Effector CD4-positive, alpha-beta T cell (primary cell): ENCODE measurements around the gene SAMM50.
"Not testable (repeated sequence)": the region's sequence is repeated elsewhere in the genome, so short reads cannot be mapped to it uniquely, and the experiment has no call there.

Experiments
- DNase-seq: peaks from one replicate; pipeline ENCODE4 v3.0.0-alpha.2; 2020

SAMM50 gene

DNA sequence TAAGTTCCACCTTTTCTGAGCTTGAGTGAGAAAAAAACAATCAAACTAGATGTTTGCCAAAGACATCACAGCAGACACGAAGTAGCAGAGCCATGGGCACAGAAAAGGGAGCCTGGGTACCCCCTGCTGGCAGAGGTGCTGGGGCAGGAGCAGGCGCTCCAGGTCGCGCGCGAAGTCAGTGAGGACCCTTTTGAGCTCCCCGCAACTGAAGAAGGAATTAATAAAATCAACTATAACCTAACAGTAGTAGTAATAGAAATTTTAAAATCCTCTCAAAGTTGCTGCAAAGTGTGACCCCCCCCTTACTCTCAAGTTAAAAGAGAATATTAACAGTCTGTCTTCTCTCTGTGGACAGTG lies 48.8 kb downstream of the SAMM50 start:
- DNase-seq = no peak

DNA sequence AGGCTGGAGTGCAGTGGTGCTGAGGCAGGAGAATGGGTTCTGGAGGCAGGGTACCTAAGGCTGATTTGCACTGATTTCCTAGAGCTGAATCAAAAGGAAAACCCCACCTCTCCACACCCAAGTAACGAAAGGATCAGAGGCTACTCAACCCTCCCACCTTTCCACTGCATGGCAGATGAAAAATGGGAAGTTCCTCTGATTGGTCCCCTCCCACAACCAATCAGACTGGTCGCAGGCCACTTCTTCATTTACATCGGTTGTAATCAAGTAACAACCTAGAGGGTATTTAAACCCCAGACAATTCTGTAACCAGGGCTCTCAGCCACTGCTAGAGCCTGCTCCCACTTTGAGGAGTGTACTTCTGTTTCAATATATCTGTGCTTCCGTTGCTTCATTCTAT lies 50.3 kb downstream of the SAMM50 start:
- DNase-seq = no peak

DNA sequence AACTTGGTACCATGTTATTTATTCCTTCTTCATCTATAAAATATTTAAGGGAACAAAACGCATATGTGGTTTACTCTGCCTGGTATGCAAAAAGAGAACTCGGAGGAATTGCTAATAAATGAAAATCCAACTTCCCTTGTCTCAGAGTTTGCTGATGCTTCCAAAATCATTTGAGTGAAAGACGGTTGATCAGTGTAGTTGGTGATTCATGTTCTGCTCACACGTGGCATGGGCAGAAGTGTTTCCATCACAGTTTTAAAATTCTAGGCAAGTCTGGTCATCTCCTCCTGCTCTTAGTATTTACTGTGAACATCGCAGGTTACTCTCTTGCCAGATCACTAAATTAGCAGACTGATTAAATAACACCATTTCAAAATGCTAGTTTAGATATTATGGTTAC lies 56.9 kb downstream of the SAMM50 start:
- DNase-seq = no peak

DNA sequence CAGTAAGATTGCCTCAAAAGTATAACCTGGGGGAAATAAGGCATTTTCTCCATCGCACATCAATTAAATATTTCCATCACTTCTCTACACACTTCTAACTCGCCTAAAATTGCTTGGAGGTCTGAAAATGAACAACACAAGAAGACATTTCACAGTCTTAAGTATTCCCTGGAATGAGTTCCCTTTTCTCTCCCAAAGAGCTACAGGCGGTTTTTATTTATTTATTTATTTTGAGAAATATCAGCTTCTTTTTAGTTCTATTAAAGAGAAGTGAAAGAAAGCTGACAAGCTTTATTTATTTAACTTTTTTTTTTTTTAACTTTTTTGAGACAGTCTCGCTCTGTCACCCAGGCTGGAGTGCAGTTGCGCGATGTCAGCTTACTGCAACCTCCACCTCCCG lies 57.3 kb downstream of the SAMM50 start:
- no peak for DNase-seq

DNA sequence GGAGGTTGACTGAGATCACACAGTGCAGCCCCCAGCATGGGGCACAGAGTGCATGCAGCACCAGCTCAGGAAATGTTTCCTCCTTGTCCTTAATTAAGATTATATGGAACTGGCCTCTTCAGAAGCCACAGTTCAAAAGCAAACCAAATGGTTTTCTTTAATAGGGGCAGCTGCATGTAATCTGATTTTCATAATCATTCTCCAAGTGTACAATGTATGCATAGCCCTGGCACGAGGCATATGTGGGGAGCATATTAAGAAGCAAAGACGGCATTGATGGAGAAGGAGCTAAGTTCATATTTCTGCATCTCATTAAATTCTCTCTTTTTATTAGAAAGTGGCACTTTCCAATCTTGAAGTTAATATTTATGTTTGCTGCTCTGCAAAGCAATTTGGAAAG lies 59.0 kb downstream of the SAMM50 start:
- DNase-seq = no peak

DNA sequence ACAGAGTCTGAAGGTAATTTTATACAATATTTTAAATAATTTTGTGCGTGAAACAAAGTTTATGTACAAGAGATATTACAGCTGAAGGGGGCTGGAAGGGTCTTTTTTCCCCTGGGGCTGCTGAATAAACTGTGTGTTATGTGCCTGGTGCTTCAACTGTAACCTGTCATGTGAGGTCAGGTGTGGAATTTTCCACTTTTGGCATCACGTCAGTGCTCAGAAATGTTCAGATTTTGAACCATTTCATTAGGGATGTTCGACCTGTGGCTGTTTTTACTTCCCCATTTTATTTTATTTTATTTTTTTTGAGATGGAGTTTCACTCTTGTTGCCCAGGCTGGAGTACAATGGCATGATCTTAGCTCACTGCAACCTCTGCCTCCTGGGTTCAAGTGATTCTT lies 61.3 kb downstream of the SAMM50 start:
- not testable (repeated sequence) for DNase-seq

DNA sequence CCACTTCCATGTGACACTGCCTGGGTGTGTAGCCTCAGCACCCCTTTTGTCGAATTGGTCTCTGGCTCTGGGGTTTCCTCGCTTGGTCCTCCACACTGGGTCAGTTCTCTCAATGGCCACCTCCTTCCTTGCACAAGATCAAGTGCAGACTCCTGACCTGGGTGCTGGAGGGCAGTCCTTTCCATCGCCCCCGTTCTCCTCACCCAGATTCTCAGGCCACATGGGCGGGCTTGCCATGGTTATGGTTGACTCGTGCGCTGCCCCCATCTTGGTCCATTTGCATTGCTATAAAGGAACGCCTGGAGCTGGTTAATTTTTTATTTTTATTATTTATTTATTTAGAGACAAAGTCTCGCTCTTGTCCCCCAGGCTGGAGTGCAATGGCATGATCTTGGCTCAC lies 63.4 kb downstream of the SAMM50 start:
- DNase-seq = no peak

DNA sequence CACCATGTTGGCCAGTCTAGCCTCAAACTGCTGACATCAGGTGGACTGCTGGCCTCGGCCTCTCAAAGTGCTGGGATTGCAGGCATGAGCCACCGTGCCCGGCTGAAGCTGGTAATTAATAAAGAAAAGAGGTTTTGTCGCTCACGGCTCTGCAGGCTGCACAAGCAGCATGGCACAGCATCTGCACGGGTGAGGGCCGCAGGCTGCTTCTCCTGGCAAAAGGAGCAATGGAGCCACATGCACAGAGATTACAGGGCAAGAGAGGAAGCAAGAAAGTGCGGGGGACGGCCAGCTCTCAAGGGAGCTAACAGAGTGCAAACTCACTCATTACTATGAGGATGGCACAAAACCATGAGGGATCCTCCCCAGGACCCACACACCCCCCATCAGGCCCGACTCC lies 64.2 kb downstream of the SAMM50 start:
- DNase-seq = no peak

DNA sequence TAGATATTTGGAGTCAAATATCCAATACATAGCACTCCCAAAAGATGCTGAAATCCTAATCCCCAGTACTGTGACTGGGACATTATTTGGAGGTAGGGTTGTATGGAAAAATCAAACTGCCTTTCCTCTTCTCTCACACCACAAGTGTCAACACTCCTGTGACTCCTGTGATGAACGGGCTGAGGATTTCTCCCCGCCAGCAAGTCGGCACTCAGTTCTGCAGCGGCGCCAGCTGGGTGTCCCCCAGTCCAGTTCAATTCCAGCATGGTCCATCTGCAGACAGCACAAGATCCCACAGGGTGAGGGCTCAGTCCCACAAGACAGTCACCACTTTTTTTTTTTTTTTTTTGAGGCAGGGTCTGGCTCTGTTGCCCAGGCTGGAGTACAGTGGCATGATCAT lies 64.6 kb downstream of the SAMM50 start:
- DNase-seq = no peak

DNA sequence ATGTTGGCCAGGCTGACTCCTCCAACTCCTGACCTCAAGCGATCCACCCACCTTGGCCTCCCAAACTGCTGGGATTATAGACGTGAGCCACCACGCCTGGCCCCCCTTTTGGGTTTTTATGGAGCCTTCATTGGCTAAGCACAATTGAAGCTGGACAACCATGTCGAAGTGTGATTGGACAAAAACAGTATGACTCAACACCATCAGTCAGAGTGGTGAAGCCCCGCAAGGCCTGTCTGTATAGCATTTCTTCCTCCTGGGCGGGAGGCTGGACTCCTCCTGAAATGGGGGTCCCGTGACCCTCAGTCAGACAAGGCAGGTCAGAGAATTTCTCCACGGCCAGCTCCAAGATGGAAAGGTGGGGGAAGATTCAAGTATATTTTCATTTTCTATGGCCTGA lies 65.7 kb downstream of the SAMM50 start:
- no peak for DNase-seq

DNA sequence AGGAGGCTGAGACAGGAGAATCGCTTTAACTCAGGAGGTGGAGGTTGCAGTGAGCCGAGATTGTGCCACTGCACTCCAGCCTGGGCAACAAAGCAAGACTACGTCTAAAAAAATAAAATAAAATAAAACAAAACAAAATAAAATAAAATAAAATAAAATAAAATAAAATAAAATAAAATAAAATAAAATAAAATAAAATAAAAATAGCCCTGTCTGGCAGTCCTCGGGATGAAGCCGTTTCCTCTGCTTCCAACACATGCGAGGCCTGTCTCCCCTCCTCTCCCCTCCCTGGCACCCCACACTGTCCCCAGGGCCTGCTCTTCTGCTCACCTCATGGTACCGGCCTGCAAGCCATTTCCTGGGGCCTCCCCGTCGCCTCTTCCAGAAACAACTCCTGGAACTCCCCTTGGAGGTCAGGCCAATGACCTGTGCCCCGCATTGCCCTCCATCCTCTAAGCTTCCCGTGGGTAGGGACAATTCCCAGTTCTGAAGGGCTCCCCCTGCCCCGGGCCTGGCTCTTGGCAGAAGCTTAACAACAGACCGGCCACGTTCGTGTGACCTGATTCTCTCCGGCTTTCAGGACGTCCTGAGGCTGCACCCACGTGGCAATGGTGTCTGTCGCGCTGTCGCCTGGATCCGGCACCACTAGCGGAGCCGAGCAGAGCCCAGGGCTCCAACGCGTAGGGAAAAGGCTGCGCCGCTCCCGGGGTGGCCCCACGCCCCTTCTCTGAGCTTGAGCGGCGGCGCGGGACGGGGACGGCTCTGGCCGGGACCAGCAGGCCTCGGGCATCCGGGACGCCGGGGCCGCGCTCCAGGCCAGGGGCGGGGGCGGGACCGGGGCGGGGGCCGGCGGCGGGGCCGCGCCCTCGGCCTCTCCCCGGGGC lies 68.4 kb downstream of the SAMM50 start:
- DNase-seq = peak; percentile 12

DNA sequence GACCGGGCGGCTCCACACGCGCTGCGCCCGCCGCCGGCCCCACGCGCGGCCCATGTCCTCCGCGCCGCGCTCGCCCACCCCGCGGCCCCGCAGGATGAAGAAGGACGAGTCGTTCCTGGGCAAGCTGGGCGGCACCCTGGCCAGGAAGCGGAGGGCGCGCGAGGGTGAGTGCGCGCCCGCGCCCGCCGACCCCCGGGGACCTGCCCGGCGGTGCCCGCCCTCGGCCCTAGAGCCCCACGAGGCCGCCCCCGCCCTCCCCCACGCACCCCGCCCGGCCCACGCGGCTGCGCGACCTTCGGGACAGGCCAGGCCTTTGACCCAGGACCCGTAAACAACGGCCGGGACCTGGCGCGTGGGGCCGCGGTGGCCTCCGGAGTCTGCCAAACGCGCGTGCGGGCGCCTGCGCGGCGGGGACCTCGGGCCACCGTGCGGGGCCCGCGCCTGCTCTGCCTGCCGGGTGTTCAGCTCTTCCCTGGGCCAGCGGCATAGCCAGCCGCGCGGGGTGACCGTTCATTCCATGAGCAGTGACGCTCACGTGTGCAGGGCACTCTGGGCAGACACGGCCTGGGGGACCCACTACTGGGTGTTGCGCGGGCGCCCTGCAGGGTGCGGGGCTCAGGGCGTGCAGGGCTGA lies 69.2 kb downstream of the SAMM50 start, which contains the start of gene PARVB:
Gene PARVB (plus strand): TSS at position 15 of the 634 bp plus-strand sequence. CDS start 38 bp downstream, at position 53.
- DNase-seq = no peak

DNA sequence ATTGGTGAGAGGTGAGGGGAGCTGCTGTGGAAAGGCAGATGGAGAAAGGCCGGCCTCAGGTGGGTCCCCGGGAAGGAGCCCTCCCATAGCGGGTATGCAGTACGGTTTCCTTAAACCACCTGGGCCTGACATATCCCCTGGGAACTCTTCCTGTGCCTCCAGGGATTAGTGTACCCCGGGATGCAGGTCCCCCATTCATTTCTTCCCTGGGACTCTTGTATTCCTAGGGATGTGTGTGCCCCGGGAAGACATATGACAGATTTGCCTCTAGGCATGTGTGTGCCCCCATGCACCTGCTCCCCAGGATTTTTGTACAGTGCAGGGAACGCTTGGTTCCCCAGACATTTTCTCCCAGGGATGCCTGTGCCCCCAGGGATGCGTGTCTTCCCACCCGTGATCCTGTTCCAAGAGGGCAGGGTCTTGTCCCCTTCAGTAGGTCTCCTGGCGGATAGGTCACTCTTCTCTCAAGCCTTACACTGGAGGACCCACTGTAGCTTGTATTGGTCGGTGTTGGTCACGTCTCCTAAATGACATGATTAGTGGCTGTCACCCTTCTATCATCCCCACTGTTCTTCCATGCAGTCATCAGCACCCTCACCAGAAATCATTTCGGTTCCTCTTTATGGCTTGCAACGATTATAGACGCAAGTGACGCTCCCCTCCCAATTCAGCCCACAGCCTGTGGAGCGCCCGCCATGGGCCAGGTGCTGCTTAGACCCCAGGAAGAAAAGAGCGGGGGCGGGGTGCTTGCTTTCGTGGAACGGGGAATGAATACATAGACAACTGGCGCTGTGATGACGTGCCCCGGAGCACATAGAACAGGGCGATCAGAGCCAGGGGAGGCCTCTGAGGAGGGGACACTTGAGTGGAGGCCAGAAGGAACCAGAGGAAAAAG lies 70.2 kb downstream of the SAMM50 start:
- DNase-seq = no peak

DNA sequence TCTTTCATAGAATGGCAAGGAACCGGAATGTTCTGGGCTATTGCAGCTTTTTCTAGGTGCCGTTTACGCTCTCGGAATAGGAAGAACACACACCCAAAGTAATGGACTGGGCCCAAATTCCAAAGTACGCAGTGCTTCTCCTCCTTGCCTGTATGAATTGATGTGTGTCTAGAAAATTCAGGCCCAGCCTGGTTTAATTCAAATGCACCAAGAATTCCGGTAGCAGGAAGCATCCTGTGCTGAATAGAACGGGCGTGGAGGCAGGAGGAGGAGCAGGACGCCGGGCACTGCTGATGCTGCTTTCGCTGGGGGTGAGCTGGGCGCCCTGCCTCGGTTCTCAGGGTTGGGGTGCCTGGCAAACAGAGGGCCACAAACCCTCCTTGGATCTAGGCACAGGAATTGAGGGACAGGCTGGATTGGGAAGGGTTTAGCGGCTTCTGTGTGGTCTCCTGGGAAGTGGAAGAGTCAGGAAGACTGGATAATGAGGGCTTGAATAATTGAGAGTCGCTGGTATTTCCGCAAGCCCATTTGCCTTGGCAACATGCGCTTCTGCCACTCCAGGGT lies 70.9 kb downstream of the SAMM50 start:
- no peak for DNase-seq

DNA sequence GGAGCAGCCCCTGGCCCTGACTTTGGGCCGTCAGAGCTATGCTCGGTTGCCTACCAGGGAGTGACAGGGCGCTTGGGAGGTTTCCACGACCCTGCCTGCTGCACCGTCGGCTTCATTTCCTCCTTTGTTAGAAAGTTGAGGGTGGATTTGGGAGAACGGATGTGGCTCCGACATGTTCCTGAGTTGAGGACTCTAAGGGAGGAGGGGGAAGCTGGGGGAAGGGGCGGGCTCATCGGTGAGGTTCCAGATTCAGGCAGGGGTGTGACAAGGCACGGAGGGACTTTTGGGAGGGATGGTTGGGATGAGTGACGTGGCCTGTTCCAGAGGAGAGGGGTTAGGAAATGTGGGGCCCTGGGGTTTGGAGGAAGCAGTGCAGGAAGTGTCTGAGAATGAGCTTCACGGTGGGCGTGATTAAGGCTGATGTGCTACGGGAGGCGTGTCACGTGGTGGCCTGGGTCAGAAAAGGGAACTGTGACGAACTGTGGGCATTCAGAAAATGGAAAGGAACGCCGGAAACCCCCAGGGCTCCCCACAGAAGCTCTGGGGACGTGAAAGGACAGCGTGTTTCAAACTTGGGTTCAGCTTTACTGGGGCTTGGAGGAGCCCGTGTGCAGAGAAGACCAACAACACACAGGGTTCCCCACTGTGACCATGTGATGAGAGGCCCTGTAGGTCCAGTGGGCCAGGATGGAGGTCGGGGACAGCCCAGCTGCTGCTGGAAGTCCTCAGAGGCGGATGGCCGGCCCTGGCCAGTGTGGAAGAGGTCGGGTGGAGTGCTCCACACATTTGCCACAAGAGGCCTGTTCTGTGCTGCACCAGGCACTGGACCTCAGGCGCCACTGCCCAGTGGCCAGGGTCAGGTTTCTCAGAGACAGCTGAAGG lies 71.6 kb downstream of the SAMM50 start:
- peak; percentile 65 for DNase-seq

DNA sequence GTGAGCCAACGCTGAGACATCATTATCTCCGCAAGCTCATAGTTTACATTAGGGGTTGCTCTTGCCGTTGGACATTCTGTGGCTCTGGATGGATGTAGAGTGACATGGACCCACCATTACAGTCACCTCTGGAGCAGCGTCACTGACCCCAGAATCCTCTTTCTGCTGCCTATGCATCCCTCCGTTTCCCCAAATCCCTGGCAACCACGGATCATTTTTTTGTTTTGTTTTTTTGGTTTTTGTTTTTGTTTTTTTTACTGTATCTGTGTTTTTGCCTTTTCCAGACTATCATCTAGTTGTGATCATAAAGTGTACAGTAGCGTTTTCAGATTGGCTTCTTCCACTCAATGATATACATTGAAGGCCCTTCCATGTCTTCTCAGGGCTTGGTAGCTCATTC lies 72.8 kb downstream of the SAMM50 start:
- DNase-seq = no peak

DNA sequence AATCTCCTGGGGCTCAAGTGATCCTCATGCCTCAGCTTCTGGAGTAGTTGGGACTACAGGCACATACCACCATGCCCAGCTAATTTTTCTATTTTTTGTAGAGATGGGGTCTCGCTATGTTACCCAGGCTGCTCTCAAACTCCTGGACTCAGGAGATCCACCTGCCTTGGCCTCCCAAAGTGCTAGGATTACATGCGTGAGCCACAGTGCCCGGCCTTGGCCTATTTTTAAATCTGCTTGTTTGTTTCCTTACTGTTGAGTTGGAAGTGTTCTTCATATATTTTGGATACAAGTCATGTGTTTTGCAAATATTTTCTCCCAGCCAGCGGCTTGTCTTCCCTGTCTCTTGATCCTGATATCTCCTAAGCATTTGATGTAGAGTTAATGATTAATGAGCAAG lies 73.8 kb downstream of the SAMM50 start:
- no peak for DNase-seq

DNA sequence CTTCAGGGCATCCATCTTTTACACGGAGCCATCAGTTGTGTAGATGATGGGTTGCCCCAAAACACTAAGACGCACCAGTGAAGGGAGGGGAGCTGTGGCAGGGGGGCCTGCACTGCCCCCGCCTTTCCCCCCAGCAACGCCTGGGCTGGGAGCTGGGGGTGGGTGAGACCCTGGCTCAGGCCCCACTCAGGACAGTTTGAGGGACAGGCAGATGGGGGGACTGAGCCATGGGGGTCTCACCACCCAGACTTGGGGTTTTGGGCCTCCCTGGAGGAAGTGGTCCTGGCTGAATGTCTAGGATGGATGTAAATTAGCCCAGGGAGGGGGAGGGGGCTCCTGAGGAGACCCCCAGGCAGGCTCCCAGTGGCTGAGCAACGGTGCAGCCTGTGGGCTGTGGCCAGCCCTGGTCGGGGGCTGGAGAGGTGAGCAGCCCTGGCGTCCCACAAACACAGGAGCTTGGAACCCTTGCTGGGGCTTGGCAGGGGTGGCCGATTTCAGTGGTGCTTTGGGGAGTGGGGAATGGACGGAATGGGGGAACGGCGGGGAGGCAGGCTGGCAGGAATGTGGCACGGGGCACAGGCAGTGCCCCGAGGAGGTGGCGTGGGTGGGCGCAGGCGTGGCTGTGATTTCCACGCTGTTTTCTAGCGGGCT lies 74.9 kb downstream of the SAMM50 start:
- DNase-seq = no peak

DNA sequence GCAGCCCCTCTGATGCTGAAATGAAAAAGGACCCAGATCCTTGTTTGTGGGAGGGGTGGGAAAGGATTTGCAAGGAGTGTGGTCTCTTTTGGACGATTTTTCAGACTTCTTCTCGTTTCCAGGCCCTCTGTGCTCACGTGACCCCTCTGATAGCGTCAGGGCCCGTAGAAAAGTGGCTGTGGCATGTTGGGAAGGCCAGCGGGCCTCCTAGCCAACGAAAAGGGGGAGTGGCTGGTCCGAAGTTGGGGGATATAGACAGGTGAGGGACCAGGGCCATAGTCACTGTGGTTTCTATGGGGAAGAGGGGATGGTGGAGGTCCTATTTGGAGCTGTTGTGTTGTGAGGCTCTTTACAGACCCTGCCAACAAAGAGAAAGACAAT lies 75.5 kb downstream of the SAMM50 start:
- DNase-seq = no peak

DNA sequence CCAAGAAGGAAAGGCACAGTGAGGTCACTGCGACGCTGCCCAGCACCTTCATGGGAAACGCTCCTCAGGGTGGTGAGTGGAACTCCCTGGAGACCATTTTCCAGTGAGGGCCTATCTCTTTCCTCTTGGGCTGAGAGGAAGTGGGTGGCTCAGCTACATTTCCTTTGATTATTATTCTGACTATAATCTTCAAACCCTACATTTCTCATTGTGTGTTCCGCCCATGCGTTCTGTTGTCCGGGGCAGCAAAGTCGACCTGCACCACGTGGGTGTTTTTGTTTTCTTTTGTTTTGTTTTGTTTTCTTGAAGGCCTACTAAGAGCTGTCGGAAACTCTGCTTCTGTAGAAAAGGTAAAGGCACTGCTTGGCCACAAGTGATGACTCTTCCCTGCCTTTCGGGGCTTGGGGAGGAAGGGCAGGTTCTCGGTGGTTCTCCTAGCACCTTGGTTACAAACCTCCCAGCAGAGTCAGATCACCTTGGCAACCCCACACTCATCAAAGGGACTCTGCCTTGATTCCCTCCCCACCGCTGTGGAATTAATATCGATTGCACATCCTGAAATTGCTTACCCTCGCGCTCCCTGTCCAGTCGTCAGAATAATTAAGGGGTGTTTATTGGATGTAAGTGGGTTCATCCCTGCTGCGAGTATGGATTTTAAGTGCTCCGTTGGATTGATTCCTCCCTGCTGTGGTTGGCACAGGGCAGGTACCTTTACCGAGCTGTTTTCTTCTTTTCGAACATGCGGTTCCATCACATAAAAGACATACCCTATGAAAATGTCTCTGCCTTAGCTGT lies 76.1 kb downstream of the SAMM50 start:
- DNase-seq = no peak
